ENCODE measurements around the gene CPA4.

GRCh38 chr7:130299866-130300265, 6.9 kb downstream of the CPA4 start:
- TF ChIP-seq CTCF (IDR thresholded peaks at IDR 0.05), result no peak
- no peak for TF ChIP-seq POLR2AphosphoS5 (IDR thresholded peaks at IDR 0.05)

Data from transverse colon (tissue), 4 donors.